ENCODE measurements around the gene AGTRAP.

AGTRAP gene, protein sequence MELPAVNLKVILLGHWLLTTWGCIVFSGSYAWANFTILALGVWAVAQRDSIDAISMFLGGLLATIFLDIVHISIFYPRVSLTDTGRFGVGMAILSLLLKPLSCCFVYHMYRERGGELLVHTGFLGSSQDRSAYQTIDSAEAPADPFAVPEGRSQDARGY

DNA sequence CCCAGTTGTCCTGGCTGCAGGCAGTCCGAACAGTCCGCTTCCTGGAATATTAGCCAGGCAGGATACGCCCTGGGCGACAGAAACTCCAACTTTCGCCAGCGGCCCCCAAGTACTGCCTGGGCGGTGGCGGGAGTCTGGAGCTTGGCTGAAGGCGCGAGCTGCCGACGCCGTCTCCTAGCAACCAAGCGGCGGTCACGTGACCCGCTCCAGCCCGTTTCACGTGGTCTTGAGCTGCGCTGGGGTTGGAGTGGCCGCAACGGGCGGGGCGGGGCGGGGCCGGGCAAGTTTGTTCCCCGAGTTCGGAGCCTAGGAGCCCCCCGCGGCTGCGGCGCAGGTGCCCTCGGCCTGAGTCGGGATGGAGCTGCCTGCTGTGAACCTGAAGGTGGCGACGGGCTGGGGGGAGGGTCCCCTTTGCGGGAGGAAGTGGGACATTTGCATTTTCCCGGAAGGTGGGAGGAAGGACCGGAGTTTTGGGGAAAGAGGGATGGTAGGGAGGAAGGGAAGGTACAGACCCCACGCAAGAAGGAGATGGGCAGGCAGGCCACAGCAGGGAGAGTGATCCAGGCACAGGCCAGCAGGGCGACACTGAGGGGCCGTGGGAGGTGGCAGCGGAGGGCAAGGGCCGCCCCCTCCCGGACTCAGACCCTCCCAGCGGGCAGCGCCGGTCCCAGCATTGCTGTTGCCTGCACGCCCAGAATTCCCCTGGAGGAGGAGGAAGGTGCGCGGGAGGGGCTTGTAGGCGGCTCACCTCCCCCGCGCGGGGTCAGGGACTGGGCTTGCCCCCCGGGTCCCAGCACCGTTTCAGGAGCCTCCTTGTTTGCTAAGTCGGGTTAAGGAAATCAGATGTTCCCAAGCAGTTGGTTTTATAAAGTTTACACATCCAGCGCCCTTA is at the start of gene AGTRAP:
TSS of gene AGTRAP (plus strand) at position 283 of the 892 bp plus-strand sequence. CDS start at position 356, 73 bp downstream.
- DNase-seq = peak; percentile 41

- DNase-seq = no peak
These were observed 47.4 kb upstream of the AGTRAP start for GRCh38 chr1:11688506-11688905.

GRCh38 chr1:11690397-11691301 is 45.3 kb upstream of the AGTRAP start:
- DNase-seq = no peak

GRCh38 chr1:11691302-11691914 is 44.5 kb upstream of the AGTRAP start, which contains the start of gene DRAXIN:
DRAXIN (plus strand) TSS chr1:11691710; CDS start chr1:11706259, 14,549 bp downstream.
- DNase-seq = no peak

DNA sequence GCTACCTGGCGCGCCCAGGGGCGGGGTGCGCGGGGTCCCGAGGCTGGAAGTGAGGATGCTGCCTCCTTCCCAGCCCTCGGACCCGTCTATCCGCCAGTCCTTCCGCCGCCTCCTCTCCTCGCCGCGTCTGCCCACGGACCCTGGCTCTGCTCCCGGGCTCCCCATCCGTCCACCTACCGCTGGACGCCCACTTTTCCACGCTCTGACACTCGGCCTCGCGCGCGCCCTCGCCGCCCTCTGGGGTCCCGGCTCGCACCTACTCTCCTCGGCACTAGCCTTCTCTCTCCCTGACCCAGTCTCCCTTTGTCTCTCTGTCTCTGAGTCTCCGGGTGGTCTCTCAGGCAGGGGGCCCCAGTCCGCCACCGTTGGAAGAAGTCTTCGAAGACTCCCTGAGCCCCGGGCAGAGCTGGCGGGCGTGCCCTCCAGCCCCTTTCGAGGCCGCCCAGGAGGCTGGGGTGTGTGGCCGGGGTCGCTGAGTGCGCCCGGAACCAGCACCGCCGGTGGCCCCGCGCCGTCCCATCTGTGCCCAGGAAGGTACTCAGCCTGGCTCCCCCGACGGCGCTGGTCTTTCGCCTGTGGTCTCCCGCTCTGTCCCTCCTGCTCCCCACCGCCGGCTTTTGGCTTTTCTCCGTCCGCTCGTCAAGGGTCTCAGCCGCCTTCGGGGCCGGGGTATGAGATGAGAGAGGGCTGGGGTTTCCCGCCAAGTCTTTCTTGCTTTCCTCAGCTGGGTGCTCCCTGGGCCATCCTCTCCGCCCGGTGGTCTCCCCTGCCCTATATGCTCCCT is 43.8 kb upstream of the AGTRAP start:
- no peak for DNase-seq

DNA sequence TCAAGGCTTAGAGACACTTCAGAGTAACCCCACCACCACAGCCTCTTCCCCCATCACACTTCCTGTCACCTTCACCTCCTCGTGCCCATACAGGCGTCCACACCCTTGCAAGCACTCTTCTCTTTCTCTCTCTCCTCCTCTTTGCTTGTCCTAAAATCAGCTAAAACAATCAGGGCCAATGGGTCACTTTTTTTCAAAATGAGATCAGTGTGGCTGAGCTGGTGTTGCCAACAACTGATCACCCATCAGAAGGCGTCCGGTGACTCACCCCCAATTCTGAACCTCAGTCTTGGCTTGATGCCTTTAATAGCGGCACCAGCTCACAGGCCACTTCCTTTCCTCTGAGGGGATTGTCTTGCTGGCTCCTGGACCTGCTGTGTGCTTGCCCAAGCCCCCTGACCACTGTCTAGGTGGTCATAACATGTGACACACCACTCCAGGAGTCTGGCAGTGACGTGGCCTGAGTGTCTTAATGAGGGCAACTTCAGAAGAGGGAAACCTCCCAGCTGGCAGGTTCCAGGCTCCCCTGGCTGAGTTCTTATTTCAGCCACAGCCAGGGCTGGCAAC is 42.8 kb upstream of the AGTRAP start:
- no peak for DNase-seq

DNA sequence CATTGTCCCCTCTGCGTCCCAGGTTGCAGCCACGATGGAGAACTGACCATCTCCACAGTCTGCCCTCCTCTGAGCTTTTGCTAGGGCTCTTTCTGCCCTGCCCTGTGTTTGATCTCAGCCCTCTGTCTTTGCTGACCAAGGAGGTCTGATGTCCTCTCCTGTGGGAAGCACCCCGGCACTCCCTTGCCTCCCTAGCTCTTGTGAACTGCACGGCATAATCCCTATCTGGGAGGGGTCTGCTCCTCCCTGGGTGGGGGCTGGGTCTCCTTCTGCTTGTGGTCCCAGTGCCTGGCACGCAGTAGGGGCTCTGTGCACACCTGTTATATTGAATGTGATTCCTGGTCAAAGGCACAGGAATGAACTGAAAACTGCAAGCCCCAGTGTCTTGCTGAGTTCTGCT is 42.0 kb upstream of the AGTRAP start:
- no peak for DNase-seq

DNA sequence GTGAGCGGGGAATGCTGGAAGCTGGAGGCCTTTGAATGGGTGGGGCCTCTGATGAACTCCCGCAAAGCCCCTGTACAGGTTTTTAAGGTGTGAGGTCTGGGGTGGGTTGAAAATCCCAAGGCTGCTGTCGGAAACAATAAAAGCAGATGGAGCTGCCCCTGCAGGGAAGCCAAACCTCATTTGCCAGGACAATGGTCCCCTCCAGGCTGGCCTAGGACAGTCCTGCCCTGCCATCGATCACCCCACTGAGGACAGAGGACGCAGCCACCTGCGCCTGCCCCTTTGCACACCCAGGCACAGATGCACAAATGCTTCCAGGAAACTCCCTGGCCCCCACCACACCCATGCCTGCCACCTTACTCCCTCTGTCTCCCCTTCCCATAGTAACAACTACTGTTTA is 40.1 kb upstream of the AGTRAP start:
- DNase-seq = no peak

GRCh38 chr1:11697188-11697892 is 38.6 kb upstream of the AGTRAP start:
- DNase-seq = no peak

DNA sequence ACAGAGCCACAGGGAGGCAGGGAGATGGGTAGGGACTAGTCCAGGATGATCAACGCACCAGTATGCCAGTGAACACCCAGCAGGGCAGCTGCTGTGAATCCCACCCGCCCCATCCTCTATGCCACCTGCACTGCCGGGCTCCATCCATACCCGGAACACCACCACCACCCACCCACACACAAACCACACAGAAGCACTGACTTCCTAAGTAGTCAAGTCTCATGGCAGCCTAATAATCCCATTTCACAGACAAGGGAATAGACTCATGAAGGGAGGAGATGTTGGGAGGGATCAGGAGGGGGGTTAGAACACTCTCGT is 38.1 kb upstream of the AGTRAP start:
- DNase-seq = no peak

GRCh38 chr1:11700601-11701467 is 35.1 kb upstream of the AGTRAP start:
- DNase-seq = no peak

DNA sequence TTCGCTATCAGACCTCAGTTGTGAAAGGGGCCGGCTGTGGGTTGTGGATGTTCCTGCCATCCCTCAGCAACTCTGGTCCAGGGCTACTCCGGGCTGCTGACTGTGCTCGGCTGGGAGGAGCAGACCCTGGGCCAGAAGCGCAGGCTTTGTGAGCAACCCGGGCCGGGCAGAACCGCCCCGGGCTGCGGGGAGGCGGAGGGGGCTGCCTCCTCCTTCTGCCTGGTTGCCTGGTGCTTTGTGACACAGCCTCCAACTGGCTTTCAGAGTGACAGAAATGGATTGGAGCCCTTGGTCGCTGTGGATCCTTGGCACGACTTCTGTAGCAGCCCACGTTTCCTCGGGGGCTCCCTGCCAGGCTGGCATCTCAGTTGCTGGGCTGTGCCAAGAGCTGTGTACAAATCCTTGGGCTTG is 34.4 kb upstream of the AGTRAP start:
- no peak for DNase-seq

DNA sequence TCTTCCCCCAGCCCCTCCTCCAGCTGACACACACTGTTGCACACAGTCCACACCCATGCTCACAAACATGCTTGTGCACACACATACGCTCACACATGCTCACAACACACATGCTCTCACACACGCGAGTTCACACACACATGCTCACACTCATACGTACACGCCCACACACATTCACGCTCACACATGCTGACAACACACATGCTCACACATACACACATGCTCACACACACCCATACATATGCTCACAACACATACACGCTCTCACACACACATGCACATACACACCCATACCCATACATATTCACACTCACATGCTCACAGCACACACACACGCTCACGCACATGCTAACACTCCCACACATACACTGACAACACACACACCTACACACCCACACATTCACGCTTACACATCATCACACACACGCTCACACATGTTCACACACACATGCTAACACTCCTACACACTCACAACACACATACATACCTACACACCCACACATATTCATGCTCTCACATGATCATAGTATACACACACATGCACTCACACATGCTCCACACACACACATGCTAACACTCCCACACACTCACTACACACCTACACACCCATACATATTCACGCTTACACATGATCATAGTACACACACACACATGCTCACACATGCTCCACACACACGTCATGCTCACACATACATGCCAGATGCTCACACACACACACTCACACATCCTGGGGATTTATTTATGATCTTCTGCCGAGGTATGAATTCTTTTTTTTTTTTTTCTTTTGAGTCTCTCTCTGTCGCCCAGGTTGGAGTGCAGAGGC is 33.7 kb upstream of the AGTRAP start:
- DNase-seq = no peak

GRCh38 chr1:11703357-11704193 is 32.4 kb upstream of the AGTRAP start:
- DNase-seq = no peak

DNA sequence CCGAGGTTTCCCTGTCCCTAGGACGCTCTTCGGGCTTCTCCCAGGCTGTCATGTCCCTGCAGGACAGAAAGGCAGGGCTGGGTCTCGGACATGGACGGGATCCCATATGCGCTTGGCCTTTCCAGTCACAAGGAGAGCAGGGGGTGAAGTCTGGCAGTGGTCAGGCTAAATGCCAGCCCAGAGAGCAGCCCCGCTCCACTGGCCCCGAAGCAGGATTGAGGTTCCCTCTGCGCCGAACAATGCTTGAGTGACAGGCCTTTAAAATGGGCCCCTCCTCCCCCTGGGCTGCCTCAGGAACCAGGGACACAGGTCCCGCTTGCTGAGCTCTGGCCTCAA is 31.8 kb upstream of the AGTRAP start:
- DNase-seq = no peak

DNA sequence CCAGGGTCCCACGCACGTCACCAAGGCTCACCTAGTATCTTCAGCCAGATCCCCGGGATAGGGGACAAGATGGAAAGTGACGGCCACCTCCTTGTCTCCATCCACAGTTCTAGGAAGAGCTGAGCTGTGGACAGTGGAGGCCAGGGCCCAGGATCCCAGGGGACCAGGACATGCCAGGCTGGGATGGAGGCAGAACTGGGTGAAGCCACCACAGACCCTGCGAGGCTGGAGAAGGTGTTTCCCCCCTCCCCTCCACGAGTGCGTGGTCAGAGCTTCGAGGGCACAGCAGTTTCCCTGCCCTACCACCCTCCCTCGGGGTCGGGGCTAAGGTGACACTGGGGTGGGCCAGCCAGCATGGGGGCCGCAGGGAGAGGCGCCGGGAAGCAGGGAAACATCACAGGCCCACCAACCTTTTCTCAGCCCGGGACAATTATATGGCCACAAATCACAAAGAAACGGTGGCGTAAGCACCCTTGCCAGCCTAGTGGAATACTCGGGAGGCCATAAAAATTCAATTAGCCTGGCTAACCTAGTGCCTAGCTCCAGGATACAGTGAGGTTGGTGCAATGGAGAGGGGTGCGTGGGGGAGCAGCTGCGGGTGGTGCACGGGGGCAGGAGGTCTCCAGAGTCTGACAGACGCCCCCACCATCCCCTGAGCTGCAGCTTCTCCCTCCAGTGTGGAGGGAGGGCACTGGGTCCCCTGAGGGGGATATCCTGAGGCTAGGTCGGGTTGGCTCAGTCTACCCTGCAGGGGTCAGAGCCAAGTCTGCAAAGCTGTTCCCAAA is 31.1 kb upstream of the AGTRAP start:
- DNase-seq = no peak

DNA sequence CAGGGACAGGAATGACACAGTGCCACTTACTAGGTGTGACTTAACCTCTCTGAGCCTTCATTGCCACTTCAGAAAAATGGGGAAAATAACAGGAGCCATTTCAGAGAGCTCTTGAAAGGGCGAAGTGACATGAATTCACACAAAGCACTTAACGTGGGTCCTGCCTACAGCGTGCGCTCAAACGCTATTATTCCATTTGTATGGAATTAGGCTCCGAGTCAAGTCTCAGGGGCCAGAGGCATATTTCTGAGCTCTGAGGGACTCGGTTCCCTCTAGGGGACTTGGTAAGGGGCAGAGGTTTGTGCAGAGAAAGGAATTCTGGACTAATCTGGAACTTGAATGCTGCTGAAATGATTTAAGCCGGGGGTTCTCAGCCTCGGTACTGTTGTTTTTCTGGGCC is 30.3 kb upstream of the AGTRAP start:
- no peak for DNase-seq

DNA sequence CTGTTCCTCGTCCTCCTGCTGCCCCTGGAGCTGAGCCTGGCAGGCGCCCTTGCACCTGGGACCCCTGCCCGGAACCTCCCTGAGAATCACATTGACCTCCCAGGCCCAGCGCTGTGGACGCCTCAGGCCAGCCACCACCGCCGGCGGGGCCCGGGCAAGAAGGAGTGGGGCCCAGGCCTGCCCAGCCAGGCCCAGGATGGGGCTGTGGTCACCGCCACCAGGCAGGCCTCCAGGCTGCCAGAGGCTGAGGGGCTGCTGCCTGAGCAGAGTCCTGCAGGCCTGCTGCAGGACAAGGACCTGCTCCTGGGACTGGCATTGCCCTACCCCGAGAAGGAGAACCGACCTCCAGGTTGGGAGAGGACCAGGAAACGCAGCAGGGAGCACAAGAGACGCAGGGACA is 29.6 kb upstream of the AGTRAP start:
- no peak for DNase-seq

Data from NCI-H1436 treated with DMSO at 0.1 percent for 48 hours (cell line).